Lower leg skin (tissue), 4 donors: ENCODE data around the gene MTG1. TPM values are rescaled to one million over a fixed set of nuclear protein-coding genes. Genes with fewer than 3 reads are reported as not detected.

Source experiments
- DNase-seq, 2 donors: peaks; one replicate each; pipeline ENCODE4 v3.0.0-alpha.2; 2019; ENCODE audit warnings: low spot score in 2 of 2
- H3K4me3 ChIP-seq: fragments of 200-600 bp; sonication (generic); 2 replicates; pipeline ENCODE4 v1.5.1; 2017; ENCODE audit warnings: mild to moderate bottlenecking, low read depth; ENCODE audit not compliant: poor library complexity, severe bottlenecking
- CTCF ChIP-seq, 3 donors: fragments of 450-650 bp; IDR thresholded peaks; one replicate each; pipeline ENCODE4 v1.5.1; 2016; ENCODE audit warnings: antibody characterized with exemption in 3 of 3, mild to moderate bottlenecking in 3 of 3, moderate library complexity in 2 of 3
- POLR2A ChIP-seq, 2 donors: fragments of 450-650 bp; IDR thresholded peaks; one replicate each; pipeline ENCODE4 v1.6.1; 2016 to 2017; ENCODE audit warnings: antibody characterized with exemption in 2 of 2, mild to moderate bottlenecking in 1 of 2, moderate library complexity in 1 of 2
- WGBS, 2 donors: methylation state at CpG; one replicate each; pipeline ENCODE4 v1.1.5; 2018; 5-methylcytosine and 5-hydroxymethylcytosine counted together
- intact Hi-C: fragments of 100-400 bp; cut with DNase I; formaldehyde crosslinking; loops from one replicate; pipeline ENCODE4 v1.15.0; 2023; ENCODE audit warnings: low total_unique reads
- total RNA-seq, 4 donors: library from RNA; depleted of rRNA; stranded (reverse); fragments of >200 nt; gene quantifications; one replicate each; pipeline ENCODE4 v1.1.0, GENCODE V29; 2016

MTG1 gene
- total RNA-seq, 4 donors from 2014 or later = 16.4 to 36.0 (median 25.6) TPM

- WGBS, 2 donors = 90 to 92% methylated on average over 7 of the region's 7 CpGs
Observed at GRCh38 chr10:133461027-133461426, 67.1 kb downstream of the MTG1 start.

GRCh38 chr10:133461841-133462240 lies 67.9 kb downstream of the MTG1 start:
- peak in 1 of 2 donors; percentile 70 for DNase-seq
- intact Hi-C loops = no loop called here
- TF ChIP-seq POLR2A (IDR thresholded peaks at IDR 0.05) (no peak), CTCF (IDR thresholded peaks at IDR 0.05) (no peak)
- WGBS, 2 donors = 82 to 86% methylated on average over 8 of the region's 8 CpGs
- H3K4me3 ChIP-seq = no peak overlapping the region

More at GRCh38 chr10:133461027-133461426, 67.1 kb downstream of the MTG1 start:
- no peak for TF ChIP-seq CTCF (IDR thresholded peaks at IDR 0.05)
- TF ChIP-seq POLR2A (IDR thresholded peaks at IDR 0.05) = no peak
- no peak overlapping the region for H3K4me3 ChIP-seq
- DNase-seq = no peak
- intact Hi-C loops = no loop called here

GRCh38 chr10:133462512-133463305 lies 68.8 kb downstream of the MTG1 start:
- 91 to 94% methylated on average over 10 of the region's 10 CpGs for WGBS, 2 donors
- intact Hi-C loops = no loop called here
- no peak overlapping the region for H3K4me3 ChIP-seq
- TF ChIP-seq POLR2A (IDR thresholded peaks at IDR 0.05) (no peak), CTCF (IDR thresholded peaks at IDR 0.05) (no peak)
- DNase-seq = peak in 1 of 2 donors; percentile 62

- TF ChIP-seq CTCF (IDR thresholded peaks at IDR 0.05) = no peak
- no peak for TF ChIP-seq POLR2A (IDR thresholded peaks at IDR 0.05)
- 97 to 98% methylated on average over 12 of the region's 12 CpGs for WGBS, 2 donors
- intact Hi-C loops = no loop called here
- no peak overlapping the region for H3K4me3 ChIP-seq
- peak in 1 of 2 donors; percentile 78 for DNase-seq
Observed at GRCh38 chr10:133464582-133465031, 70.7 kb downstream of the MTG1 start.

- 34 to 45% methylated on average over 24 to 37 of the region's 55 CpGs for WGBS, 2 donors
- no peak overlapping the region for H3K4me3 ChIP-seq
- intact Hi-C loops = no loop called here
- TF ChIP-seq CTCF (IDR thresholded peaks at IDR 0.05) (no peak), POLR2A (IDR thresholded peaks at IDR 0.05) (no peak)
- no peak for DNase-seq
Observed at GRCh38 chr10:133465191-133465949, 71.4 kb downstream of the MTG1 start.
